Esophagus (tissue), 2 donors: ENCODE measurements around the gene TPM2. TPM values are rescaled to one million over a fixed set of nuclear protein-coding genes. Genes with fewer than 3 reads are reported as not detected.
"Not testable (repeated sequence)": the region's sequence is repeated elsewhere in the genome, so short reads cannot be mapped to it uniquely, and the experiment has no call there.

Experiments used
- H3K27ac ChIP-seq, 2 donors: one replicate each; pipeline ENCODE4 v1.5.1; 2013; ENCODE audit warnings: low read depth in 2 of 2, mild to moderate bottlenecking in 2 of 2, inconsistent platforms in 1 of 2, low read length in 1 of 2, moderate library complexity in 1 of 2
- H3K27me3 ChIP-seq, 2 donors: one replicate each; pipeline ENCODE4 v1.6.1; 2013; ENCODE audit warnings: low read length in 2 of 2, control low read depth in 1 of 2, mild to moderate bottlenecking in 1 of 2; ENCODE audit not compliant: insufficient read depth in 2 of 2, control insufficient read depth in 1 of 2
- H3K36me3 ChIP-seq, 2 donors: one replicate each; pipeline ENCODE4 v1.6.1; 2013; ENCODE audit warnings: low read length in 1 of 2; ENCODE audit not compliant: control insufficient read depth in 2 of 2, insufficient read depth in 2 of 2
- H3K4me1 ChIP-seq, 2 donors: one replicate each; pipeline ENCODE4 v1.6.1; 2013; ENCODE audit warnings: low read length in 1 of 2; ENCODE audit not compliant: control insufficient read depth in 2 of 2, insufficient read depth in 2 of 2
- H3K4me3 ChIP-seq, 2 donors: one replicate each; pipeline ENCODE4 v1.5.1; 2013; ENCODE audit warnings: low read length in 2 of 2, mild to moderate bottlenecking in 2 of 2, low read depth in 1 of 2, moderate library complexity in 1 of 2
- H3K9me3 ChIP-seq, 2 donors: one replicate each; pipeline ENCODE4 v1.6.1; 2013; ENCODE audit warnings: mild to moderate bottlenecking in 2 of 2, low read depth in 1 of 2, low read length in 1 of 2, moderate library complexity in 1 of 2; ENCODE audit not compliant: control insufficient read depth in 2 of 2, insufficient read depth in 1 of 2
- WGBS, 2 donors: extraction: QIAGEN DNeasy Blood & Tissue Kit; methylation state at CpG; one replicate each; pipeline ENCODE4 v1.1.7; 2013; 5-methylcytosine and 5-hydroxymethylcytosine counted together
- polyA plus RNA-seq, 2 donors: library from polyadenylated mRNA; stranded (reverse); fragments of 200-250 nt; gene quantifications; one replicate each; pipeline ENCODE4 v1.2.3, GENCODE V29; 2013
- donor health status: healthy with polysubstance abuse.
- donor health status: Bipolar disorder and iron deficiency.

Gene TPM2
- polyA plus RNA-seq, 2 donors = 1,007 to 1,288 TPM

DNA sequence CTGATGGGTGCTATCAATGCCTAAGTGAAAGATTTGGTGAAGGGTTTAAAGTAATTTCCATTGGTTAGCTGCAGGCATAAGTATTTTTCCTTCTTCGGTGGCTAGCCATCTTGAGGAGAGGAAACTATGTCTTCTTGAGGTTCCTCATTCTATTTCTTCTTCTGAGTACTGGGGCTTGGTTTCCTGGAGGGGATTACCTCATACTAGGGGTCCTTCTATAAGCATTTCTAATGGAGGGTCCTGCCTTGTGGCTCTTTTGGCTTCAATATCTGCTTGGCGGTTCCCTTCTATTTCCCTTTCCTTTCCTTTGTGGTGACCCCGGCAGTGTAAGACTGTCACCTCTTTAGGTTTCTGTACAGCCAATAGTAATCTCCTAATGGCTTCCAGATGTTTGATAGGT, 48.2 kb downstream of the TPM2 start:
- WGBS, 2 donors = 85 to 94% methylated on average over 3 of the region's 3 CpGs
- H3K27me3 ChIP-seq, H3K36me3 ChIP-seq, H3K4me1 ChIP-seq, H3K4me3 ChIP-seq, H3K27ac ChIP-seq, H3K9me3 ChIP-seq: not testable (repeated sequence)

DNA sequence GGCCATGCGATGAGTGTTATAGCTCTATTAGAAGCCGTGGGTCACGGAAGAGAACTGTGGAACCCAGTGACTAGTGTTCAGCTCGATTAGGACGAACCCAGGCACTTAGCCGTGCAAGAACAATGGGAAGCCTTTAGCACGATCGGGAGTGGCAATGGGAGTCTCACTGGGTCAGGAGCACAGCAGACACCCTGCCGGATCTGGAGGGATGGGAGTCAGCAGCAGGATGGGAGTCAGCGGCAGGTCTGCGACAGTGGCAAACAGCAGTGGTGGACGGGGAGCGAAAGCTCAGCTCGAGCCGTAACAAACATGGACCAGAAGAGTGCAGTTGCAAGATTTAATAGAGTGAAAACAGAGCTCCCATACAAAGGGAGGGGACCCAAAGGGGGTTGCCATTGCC, 49.3 kb downstream of the TPM2 start:
- H3K4me3 ChIP-seq, H3K9me3 ChIP-seq, H3K27me3 ChIP-seq, H3K27ac ChIP-seq, H3K4me1 ChIP-seq, H3K36me3 ChIP-seq: not testable (repeated sequence)
- 96 to 98% methylated on average over 15 of the region's 15 CpGs for WGBS, 2 donors

DNA sequence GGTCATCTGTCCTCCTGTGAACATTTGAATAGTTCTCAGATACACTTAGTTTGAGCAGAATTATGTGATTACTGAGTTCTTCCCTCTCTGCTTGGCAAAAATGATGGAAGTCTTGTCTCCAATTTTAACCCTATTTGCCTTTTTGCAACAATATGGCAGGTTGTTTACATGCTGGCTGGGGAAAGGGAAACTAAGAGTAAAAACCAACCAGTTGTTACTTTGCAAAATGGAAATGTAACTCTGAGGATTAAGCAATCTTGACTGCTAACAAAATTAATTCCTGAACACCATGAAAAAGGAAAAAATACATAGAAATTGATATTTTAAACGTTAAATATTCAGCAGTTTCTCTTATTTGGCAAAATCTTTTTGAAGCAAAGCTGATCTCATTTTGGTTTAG, 50.1 kb downstream of the TPM2 start:
- H3K36me3 ChIP-seq = peaks cover 0 to 3% of the 10 kb centered on the region in 2 donors
- WGBS, 2 donors = 80 to 85% methylated on average over 1 of the region's 1 CpG
- H3K27ac ChIP-seq = no peak overlapping the region
- H3K9me3 ChIP-seq = no peaks in the 10 kb centered on the region
- no peaks in the 10 kb centered on the region for H3K27me3 ChIP-seq
- H3K4me3 ChIP-seq = no peak overlapping the region
- H3K4me1 ChIP-seq = no peaks in the 10 kb centered on the region

DNA sequence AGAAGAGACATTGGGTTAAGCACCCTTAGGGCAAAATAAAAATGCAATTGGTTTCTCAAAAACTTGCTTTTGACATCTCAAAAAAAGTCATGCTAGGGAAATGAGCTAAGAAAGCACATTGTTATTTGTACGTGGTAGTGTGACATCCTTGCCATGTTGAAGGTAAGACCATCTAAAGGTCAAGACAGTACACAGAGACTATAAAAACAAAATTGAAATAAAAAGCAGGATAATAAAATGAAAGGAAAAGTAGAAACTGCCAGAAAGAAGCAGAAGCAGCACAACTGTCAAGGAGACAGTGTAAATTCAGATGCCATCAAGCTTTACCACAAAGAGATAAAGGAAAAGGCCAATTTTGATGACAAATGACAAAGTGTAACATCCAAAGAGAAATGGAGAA, 50.5 kb downstream of the TPM2 start:
- H3K4me3 ChIP-seq, H3K27me3 ChIP-seq, H3K4me1 ChIP-seq, H3K27ac ChIP-seq, H3K9me3 ChIP-seq, H3K36me3 ChIP-seq: not testable (repeated sequence)
- WGBS, 2 donors = 46 to 67% methylated on average over 1 of the region's 1 CpG

DNA sequence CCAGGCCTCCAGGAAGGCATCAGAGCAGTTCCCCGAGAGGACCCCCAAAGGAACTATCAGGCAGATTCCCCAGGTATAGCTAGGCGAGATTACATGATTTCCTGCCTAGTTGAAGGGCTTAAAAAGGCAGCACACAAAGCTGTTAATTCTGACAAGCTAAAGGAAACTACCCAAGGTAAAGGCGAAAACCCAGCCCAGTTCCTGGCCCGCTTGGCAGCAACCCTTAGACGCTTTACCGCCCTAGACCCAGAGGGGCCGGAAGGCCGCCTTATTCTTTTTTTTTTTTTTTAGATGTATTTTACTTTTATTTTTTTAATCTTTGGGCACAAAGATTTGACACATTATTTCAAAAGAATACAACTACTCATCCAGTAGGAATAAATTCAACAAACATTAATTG, 51.0 kb downstream of the TPM2 start:
- not testable (repeated sequence) for H3K36me3 ChIP-seq, H3K27ac ChIP-seq
- WGBS, 2 donors = 71 to 74% methylated on average over 7 of the region's 8 CpGs

DNA sequence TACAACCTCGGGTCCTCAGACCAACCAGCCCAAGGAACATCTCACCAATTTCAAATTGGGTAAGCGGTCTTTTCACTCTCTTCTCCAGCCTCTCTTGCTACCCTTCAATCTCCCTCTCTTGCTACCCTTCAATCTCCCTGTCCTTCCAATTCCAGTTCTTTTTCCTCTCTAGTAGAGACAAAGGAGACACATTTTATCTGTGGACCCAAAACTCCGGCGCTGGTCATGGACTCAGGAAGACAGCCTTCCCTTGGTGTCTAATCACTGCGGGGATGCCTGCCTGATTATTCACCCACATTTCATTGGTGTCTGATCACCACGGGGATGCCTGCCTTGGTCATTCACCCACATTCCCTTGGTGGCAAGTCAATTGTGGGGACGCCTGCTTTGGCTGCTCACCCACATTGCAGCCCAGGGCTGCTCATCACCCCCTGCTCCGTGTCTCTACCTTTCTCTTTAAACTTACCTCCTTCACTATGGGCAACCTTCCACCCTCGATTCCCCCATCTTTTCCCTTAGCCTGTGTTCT, 52.2 kb downstream of the TPM2 start:
- not testable (repeated sequence) for H3K27ac ChIP-seq, H3K9me3 ChIP-seq, H3K36me3 ChIP-seq, H3K4me1 ChIP-seq, H3K4me3 ChIP-seq, H3K27me3 ChIP-seq
- WGBS, 2 donors = 90 to 95% methylated on average over 9 of the region's 9 CpGs

More for the DNA sequence above, 51.0 kb downstream of the TPM2 start:
- H3K9me3 ChIP-seq, H3K4me3 ChIP-seq, H3K27me3 ChIP-seq, H3K4me1 ChIP-seq: not testable (repeated sequence)

DNA sequence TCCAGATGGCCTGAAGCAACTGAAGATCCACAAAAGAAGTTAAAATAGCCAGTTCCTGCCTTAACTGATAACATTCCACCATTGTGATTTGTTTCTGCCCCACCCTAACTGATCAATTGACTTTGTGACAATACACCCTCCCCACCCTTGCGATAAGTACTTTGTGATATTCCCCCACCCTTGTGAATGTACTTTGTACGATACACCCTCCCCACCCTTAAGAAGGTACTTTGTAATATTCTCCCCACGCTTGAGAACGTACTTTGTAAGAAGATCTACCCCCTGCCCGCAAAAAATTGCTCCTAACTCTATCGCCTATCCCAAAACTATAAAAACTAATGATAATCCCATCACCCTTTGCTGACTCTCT, 52.9 kb downstream of the TPM2 start:
- not testable (repeated sequence) for H3K9me3 ChIP-seq, H3K4me1 ChIP-seq, H3K4me3 ChIP-seq, H3K27ac ChIP-seq, H3K27me3 ChIP-seq, H3K36me3 ChIP-seq
- 94 to 96% methylated on average over 6 of the region's 6 CpGs for WGBS, 2 donors

DNA sequence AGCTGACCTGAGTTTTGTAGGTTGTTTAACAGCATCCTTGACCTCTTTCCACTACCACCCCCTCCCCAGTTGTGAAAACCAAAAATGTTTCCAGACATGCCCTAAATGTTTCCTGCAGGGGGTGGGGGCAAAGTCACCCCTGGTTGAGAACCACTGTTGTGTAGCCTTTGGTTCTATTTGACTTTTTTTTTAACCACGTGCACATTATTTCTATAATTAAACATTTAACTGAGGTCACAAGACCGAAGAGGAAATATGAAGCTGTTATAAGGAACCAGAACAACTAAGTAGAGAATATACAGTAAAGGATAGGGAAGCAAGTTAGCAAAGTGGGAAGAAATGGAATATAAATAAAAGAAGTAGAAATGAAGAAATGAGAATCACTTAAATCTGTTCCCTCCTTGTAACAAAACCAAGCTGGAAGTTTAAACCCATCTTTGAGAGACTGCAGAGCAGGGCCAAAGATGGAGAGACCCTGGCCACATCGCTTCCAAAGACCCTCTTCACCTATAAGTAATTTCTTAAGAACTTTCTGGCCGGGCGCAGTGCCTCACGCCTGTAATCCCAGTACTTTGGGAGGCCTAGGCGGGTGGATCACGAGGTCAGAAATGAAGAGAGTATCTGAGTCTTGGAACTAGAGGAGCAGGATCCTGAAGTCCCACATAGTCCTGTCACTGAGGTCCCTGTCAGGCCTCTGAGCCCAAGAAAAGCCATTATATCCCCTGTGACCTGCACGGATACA, 53.4 kb downstream of the TPM2 start:
- Histone ChIP-seq H3K27me3 (no peaks in the 10 kb centered on the region), H3K27ac (no peak overlapping the region), H3K9me3 (no peaks in the 10 kb centered on the region), H3K4me1 (no peaks in the 10 kb centered on the region), H3K4me3 (no peak overlapping the region), H3K36me3 (peaks cover 0 to 3% of the 10 kb centered on the region in 2 donors)
- 81 to 88% methylated on average over 9 of the region's 9 CpGs for WGBS, 2 donors

DNA sequence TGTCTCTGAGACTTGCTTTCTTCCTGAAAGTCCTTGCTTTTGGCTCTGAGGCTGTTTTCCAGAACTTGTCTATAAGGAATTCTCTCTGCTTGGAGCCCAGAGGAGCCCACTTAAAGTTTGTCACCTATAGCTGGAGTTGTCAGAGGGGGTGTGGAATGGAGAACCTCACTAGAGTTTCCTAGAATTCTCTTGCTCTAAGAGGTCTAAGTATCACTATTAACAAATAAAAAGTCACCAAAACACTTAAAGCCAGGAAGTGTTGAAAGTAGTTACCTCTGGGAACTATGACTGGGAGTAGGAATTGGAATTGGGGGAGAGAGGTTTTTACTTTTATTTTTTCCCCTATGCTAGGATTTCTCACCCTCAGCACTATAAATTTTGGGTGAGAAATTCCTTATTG, 54.0 kb downstream of the TPM2 start:
- H3K4me1 ChIP-seq = no peaks in the 10 kb centered on the region
- peaks cover 0 to 3% of the 10 kb centered on the region in 2 donors for H3K36me3 ChIP-seq
- H3K27ac ChIP-seq = no peak overlapping the region
- H3K9me3 ChIP-seq = no peaks in the 10 kb centered on the region
- H3K27me3 ChIP-seq = no peaks in the 10 kb centered on the region
- H3K4me3 ChIP-seq = no peak overlapping the region
